ENCODE measurements around the gene CPNE5. TPM values are rescaled to one million over a fixed set of nuclear protein-coding genes. Genes with fewer than 3 reads are reported as not detected.

CPNE5 gene
- total RNA-seq, 1 donor from 2014 or later = 6.6 TPM

DNA sequence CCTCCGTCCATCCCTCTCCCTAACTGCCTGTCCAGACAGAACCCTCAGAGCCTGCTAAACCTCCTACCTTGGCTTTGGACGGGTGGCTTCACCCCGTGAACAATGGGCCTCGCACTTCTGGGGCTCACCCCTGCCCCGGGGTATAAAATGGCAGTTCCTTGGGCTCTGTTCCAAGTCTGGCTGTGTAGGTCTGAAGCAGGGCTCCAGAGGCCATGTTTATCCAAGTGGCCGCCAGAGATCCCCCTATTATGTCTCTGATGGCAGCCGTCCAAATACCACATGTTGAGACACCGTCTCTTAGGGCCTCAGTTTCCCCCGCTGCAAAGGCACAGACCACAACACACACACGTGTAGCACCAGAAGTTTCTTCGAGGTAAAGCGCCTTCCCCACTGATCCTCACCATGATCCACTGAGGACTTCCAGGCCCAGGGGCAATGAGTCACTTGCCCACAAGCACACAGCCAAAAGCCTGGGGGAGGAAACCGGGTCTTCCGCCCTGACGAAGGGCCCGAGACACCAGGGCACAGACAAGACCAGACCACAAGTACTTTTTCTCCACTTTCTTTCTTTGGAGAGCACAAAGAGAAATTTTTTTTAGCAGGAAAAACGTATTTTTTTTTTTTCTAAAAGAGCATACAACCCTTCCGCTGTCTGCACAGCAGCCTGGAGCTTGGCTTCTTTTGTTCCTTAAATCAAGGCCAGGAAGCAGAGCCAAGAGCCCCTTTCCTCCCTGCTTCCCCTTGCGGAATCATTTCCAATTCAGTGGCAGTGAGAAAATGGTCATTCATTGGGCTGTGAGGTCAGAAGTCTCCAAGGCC lies 11.8 kb downstream of the CPNE5 start:
- H3K4me1 ChIP-seq = peaks cover 41% of the 10 kb centered on the region
- intact Hi-C loops (cut with DNase I) = no loop called here
- TF ChIP-seq POLR2A (IDR thresholded peaks at IDR 0.05) (no peak), POLR2AphosphoS5 (IDR thresholded peaks at IDR 0.05; ENCODE audit: insufficient read depth in 1 of 2, low read depth in 1 of 2) (peak; percentile 42 to 82)
- TF ChIP-seq, protein P1, sequence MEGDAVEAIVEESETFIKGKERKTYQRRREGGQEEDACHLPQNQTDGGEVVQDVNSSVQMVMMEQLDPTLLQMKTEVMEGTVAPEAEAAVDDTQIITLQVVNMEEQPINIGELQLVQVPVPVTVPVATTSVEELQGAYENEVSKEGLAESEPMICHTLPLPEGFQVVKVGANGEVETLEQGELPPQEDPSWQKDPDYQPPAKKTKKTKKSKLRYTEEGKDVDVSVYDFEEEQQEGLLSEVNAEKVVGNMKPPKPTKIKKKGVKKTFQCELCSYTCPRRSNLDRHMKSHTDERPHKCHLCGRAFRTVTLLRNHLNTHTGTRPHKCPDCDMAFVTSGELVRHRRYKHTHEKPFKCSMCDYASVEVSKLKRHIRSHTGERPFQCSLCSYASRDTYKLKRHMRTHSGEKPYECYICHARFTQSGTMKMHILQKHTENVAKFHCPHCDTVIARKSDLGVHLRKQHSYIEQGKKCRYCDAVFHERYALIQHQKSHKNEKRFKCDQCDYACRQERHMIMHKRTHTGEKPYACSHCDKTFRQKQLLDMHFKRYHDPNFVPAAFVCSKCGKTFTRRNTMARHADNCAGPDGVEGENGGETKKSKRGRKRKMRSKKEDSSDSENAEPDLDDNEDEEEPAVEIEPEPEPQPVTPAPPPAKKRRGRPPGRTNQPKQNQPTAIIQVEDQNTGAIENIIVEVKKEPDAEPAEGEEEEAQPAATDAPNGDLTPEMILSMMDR (IDR thresholded peaks at IDR 0.05) = no peak

GRCh38 chr6:36826520-36827227 lies 12.6 kb downstream of the CPNE5 start:
- Histone ChIP-seq H3K27me3 (no peaks in the 10 kb centered on the region), H3K4me3 (no peak overlapping the region), H3K9me3 (no peaks in the 10 kb centered on the region), H3K4me1 (peaks cover 41% of the 10 kb centered on the region), H3K36me3 (no peaks in the 10 kb centered on the region), H3K27ac (peak overlapping the region; percentile 49)
- DNase-seq (ENCODE audit: extremely low spot score in 2 of 2) = no peak
- TF ChIP-seq POLR2AphosphoS5 (IDR thresholded peaks at IDR 0.05; ENCODE audit: insufficient read depth in 1 of 2, low read depth in 1 of 2) = no peak
- TF ChIP-seq POLR2A (IDR thresholded peaks at IDR 0.05) = no peak
- TF ChIP-seq, protein P1 (IDR thresholded peaks at IDR 0.05) = no peak
- intact Hi-C loops (cut with DNase I) = no loop called here

More for the DNA sequence above, 11.8 kb downstream of the CPNE5 start:
- Histone ChIP-seq H3K27ac (peak overlapping the region; percentile 49), H3K27me3 (no peaks in the 10 kb centered on the region), H3K9me3 (no peaks in the 10 kb centered on the region), H3K36me3 (no peaks in the 10 kb centered on the region), H3K4me3 (no peak overlapping the region)
- DNase-seq (ENCODE audit: extremely low spot score in 2 of 2) = no peak

GRCh38 chr6:36825994-36826393 lies 13.2 kb downstream of the CPNE5 start:
- no peak for DNase-seq (ENCODE audit: extremely low spot score in 2 of 2)
- Histone ChIP-seq H3K4me3 (no peak overlapping the region), H3K4me1 (peaks cover 45% of the 10 kb centered on the region), H3K9me3 (no peaks in the 10 kb centered on the region), H3K36me3 (no peaks in the 10 kb centered on the region), H3K27me3 (no peaks in the 10 kb centered on the region), H3K27ac (no peak overlapping the region)
- intact Hi-C loops (cut with DNase I) = no loop called here
- TF ChIP-seq POLR2A (IDR thresholded peaks at IDR 0.05) (no peak), POLR2AphosphoS5 (IDR thresholded peaks at IDR 0.05; ENCODE audit: insufficient read depth in 1 of 2, low read depth in 1 of 2) (no peak)
- TF ChIP-seq, protein P1 (IDR thresholded peaks at IDR 0.05) = no peak

DNA sequence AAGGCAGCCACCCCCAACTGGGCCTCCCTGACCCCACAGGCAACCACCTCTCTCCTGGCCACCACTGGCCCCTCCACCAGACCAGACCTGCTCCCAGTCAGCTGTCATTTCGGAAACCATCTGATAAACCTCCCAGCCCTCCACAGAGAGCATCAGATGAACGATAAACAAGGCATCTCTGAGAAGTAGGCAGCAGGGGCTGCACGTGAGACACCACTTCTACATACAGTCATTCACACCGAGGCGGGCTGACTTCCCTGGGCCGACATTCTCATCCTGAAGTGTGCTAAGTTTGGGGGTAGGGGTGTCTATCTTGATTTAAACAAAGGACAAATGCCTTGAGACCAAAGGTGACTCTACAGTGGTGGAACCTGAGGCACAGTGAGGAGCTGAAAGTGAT lies 13.8 kb downstream of the CPNE5 start:
- Histone ChIP-seq H3K4me1 (peaks cover 42% of the 10 kb centered on the region), H3K27ac (peak overlapping the region; percentile 13), H3K36me3 (no peaks in the 10 kb centered on the region), H3K27me3 (no peaks in the 10 kb centered on the region), H3K4me3 (no peak overlapping the region), H3K9me3 (no peaks in the 10 kb centered on the region)
- DNase-seq (ENCODE audit: extremely low spot score in 2 of 2) = no peak
- intact Hi-C loops (cut with DNase I) = no loop called here
- no peak for TF ChIP-seq POLR2A (IDR thresholded peaks at IDR 0.05)
- TF ChIP-seq POLR2AphosphoS5 (IDR thresholded peaks at IDR 0.05; ENCODE audit: insufficient read depth in 1 of 2, low read depth in 1 of 2) = no peak
- TF ChIP-seq, protein P1 (IDR thresholded peaks at IDR 0.05) = no peak

Data from vagina (tissue), 2 donors.